H9 (cell line): Measurements from ENCODE around the gene CNTFR. TPM values are rescaled to one million over a fixed set of nuclear protein-coding genes. Genes with fewer than 3 reads are reported as not detected.

Source experiments
- DNase-seq: peaks from one replicate; pipeline ENCODE4 v3.0.0-alpha.2; 2017
- H2AFZ ChIP-seq: one replicate; pipeline ENCODE4 v1.6.1; 2013; ENCODE audit warnings: mild to moderate bottlenecking, low read length, control low read depth, moderate library complexity
- H2AK5ac ChIP-seq: 2 replicates; pipeline ENCODE4 v1.6.1; 2013; ENCODE audit warnings: low read length, control low read depth, mixed read lengths; ENCODE audit not compliant: insufficient read length
- H2BK120ac ChIP-seq: one replicate; pipeline ENCODE4 v1.6.1; 2013; ENCODE audit warnings: low read depth, mild to moderate bottlenecking, low read length, control low read depth, inconsistent platforms; ENCODE audit not compliant: poor library complexity, severe bottlenecking
- H2BK12ac ChIP-seq: 2 replicates; pipeline ENCODE4 v1.6.1; 2013; ENCODE audit warnings: low read length, control low read depth, mixed read lengths, low read depth; ENCODE audit not compliant: insufficient read length
- H2BK15ac ChIP-seq: 2 replicates; pipeline ENCODE4 v1.6.1; 2013; ENCODE audit warnings: low read depth, low read length, control low read depth
- H2BK20ac ChIP-seq: one replicate; pipeline ENCODE4 v1.6.1; 2013; ENCODE audit warnings: low read depth, mild to moderate bottlenecking, low read length, control low read depth, inconsistent platforms; ENCODE audit not compliant: poor library complexity, severe bottlenecking
- H2BK5ac ChIP-seq: 2 replicates; pipeline ENCODE4 v1.6.1; 2013; ENCODE audit warnings: low read length, control low read depth, mixed read lengths; ENCODE audit not compliant: insufficient read length
- H3K14ac ChIP-seq: 2 replicates; pipeline ENCODE4 v1.6.1; 2013; ENCODE audit warnings: low read length, control low read depth; ENCODE audit not compliant: insufficient read depth
- H3K18ac ChIP-seq: 2 replicates; pipeline ENCODE4 v1.6.1; 2013; ENCODE audit warnings: low read depth, mild to moderate bottlenecking, mixed read lengths, low read length, control low read depth; ENCODE audit not compliant: insufficient read length
- H3K23ac ChIP-seq: 2 replicates; pipeline ENCODE4 v1.6.1; 2013; ENCODE audit warnings: low read length, control low read depth, mixed read lengths, low read depth; ENCODE audit not compliant: insufficient read length
- H3K23me2 ChIP-seq: 2 replicates; pipeline ENCODE4 v1.6.1; 2013; ENCODE audit warnings: low read depth, mild to moderate bottlenecking, mixed read lengths, low read length, control low read depth; ENCODE audit not compliant: insufficient read length, poor library complexity, severe bottlenecking
- H3K27ac ChIP-seq: 2 replicates; pipeline ENCODE4 v1.5.1; 2013; ENCODE audit warnings: low read length, control low read depth, mixed read lengths, low read depth; ENCODE audit not compliant: insufficient read length
- H3K27me3 ChIP-seq: 2 replicates; pipeline ENCODE4 v1.6.1; 2013; ENCODE audit warnings: low read length, control low read depth, inconsistent platforms; ENCODE audit not compliant: insufficient read depth
- H3K4ac ChIP-seq: 2 replicates; pipeline ENCODE4 v1.6.1; 2013; ENCODE audit warnings: low read depth, mild to moderate bottlenecking, control low read depth, inconsistent platforms, low read length, moderate library complexity
- H3K4me1 ChIP-seq: 2 replicates; pipeline ENCODE4 v1.6.1; 2013; ENCODE audit warnings: low read length, control low read depth, inconsistent platforms; ENCODE audit not compliant: insufficient read depth
- H3K4me2 ChIP-seq: 2 replicates; pipeline ENCODE4 v1.6.1; 2013; ENCODE audit warnings: low read length, control low read depth, mixed read lengths; ENCODE audit not compliant: insufficient read length, insufficient read depth
- H3K56ac ChIP-seq: 2 replicates; pipeline ENCODE4 v1.6.1; 2013; ENCODE audit warnings: low read depth, mild to moderate bottlenecking, mixed read lengths, low read length, control low read depth; ENCODE audit not compliant: insufficient read length
- H3K79me1 ChIP-seq: 2 replicates; pipeline ENCODE4 v1.6.1; 2013; ENCODE audit warnings: low read depth, mild to moderate bottlenecking, moderate library complexity, low read length, control low read depth, inconsistent platforms; ENCODE audit not compliant: insufficient read depth, poor library complexity, severe bottlenecking
- H3K79me2 ChIP-seq: 2 replicates; pipeline ENCODE4 v1.6.1; 2013; ENCODE audit warnings: low read length, control low read depth, inconsistent platforms; ENCODE audit not compliant: insufficient read depth
- H3K9ac ChIP-seq: 2 replicates; pipeline ENCODE4 v1.6.1; 2013; ENCODE audit warnings: low read length, control low read depth, mixed read lengths; ENCODE audit not compliant: insufficient read length; ENCODE audit errors: extremely low read depth
- H3K9me3 ChIP-seq: one replicate; pipeline ENCODE4 v1.6.1; 2013; ENCODE audit warnings: low read depth, low read length, inconsistent platforms; ENCODE audit not compliant: control insufficient read depth
- H3T11ph ChIP-seq: one replicate; pipeline ENCODE4 v1.6.1; 2013; ENCODE audit warnings: mild to moderate bottlenecking, low read length, control low read depth, inconsistent platforms
- H4K20me1 ChIP-seq: one replicate; pipeline ENCODE4 v1.6.1; 2013; ENCODE audit not compliant: control insufficient read depth, insufficient read length, insufficient read depth
- H4K5ac ChIP-seq: 2 replicates; pipeline ENCODE4 v1.6.1; 2013; ENCODE audit warnings: low read depth, mild to moderate bottlenecking, mixed read lengths, low read length, control low read depth; ENCODE audit not compliant: insufficient read length
- H4K8ac ChIP-seq: replicated peaks from 2 replicates; pipeline ENCODE4 v1.6.1; 2013; ENCODE audit warnings: low read length, control low read depth, mixed read lengths, low read depth; ENCODE audit not compliant: insufficient read length
- H4K91ac ChIP-seq: 2 replicates; pipeline ENCODE4 v1.6.1; 2013; ENCODE audit warnings: low read depth, mild to moderate bottlenecking, moderate library complexity, mixed read lengths, low read length, control low read depth; ENCODE audit not compliant: insufficient read length
- H3K27ac Mint-ChIP-seq, 3 experiments: 2 replicates in 2 of 3; 3 replicates in 1 of 3; pipeline ENCODE4 v1.8.0; 2020 to 2021; ENCODE audit warnings: mixed read lengths in 3 of 3, mild to moderate bottlenecking in 1 of 3, moderate library complexity in 1 of 3
- H3K27me3 Mint-ChIP-seq: 2 replicates; pipeline ENCODE4 v1.8.0; 2021; ENCODE audit warnings: low read depth, mild to moderate bottlenecking, moderate library complexity, mixed read lengths
- H3K36me3 Mint-ChIP-seq, 3 experiments: 2 replicates in 2 of 3; 3 replicates in 1 of 3; pipeline ENCODE4 v1.8.0; 2020 to 2021; ENCODE audit warnings: low read depth in 3 of 3, mixed read lengths in 3 of 3; ENCODE audit not compliant: insufficient read depth in 1 of 3
- H3K4me1 Mint-ChIP-seq, 2 experiments: 2 replicates each; pipeline ENCODE4 v1.8.0; 2020; ENCODE audit warnings: mixed read lengths in 2 of 2
- H3K4me3 Mint-ChIP-seq, 2 experiments: 2 replicates in 1 of 2; 3 replicates in 1 of 2; pipeline ENCODE4 v1.8.0; 2020 to 2021; ENCODE audit warnings: mild to moderate bottlenecking in 2 of 2, mixed read lengths in 2 of 2, moderate library complexity in 1 of 2
- H3K9me3 Mint-ChIP-seq, 2 experiments: 2 replicates in 1 of 2; 3 replicates in 1 of 2; pipeline ENCODE4 v1.8.0; 2020; ENCODE audit warnings: mild to moderate bottlenecking in 2 of 2, mixed read lengths in 2 of 2, moderate library complexity in 1 of 2
- WGBS: extraction: QIAGEN DNeasy Blood & Tissue Kit; methylation state at CpG from one replicate; pipeline ENCODE4 v1.1.7; 2013; ENCODE audit warnings: missing lambda C conversion rate, low lambda C conversion rate, mixed read lengths; ENCODE audit not compliant: insufficient read length; ENCODE audit errors: extremely low coverage; 5-methylcytosine and 5-hydroxymethylcytosine counted together
- total RNA-seq: library from RNA; stranded (reverse); gene quantifications from 2 replicates; pipeline ENCODE4 v1.2.1, GENCODE V29; 2021
- TF ChIP-seq, protein P1 (sequence below): fragments of 200-600 bp; sonication (generic); conservative IDR thresholded peaks from 3 replicates; pipeline ENCODE4 v1.8.0; 2021; ENCODE audit warnings: antibody characterized with exemption, mild to moderate bottlenecking

CNTFR gene
- total RNA-seq, 1 experiment from 2014 or later = 0.55 TPM

DNA sequence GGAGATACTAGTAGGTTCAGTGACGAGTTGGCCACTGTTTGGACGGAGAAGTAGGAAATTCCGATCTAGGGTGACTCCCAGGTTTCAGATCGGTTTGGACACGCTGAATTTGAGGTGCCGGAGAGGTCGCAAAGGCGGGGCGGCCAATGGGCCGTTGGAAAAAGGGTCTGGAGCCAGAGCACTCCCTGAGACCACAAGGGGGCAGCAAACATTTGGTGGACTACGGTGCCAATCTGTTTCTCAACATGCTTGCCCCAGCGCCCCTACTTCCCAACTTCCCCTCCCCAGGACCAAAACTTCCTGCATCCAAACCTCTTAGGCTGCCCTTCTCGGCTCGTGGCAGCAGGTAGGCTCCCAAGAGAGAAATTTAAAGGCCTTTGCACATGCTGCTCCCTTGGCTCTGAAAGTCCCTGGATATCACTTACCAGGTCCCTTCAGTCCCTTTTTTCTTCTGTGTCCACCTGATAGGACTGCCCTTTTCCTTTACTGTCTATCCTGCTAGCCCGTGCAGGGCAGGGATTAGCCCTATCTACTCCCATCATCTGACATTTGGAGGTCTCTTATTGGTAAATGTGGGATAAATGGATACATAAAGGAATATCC lies 23.4 kb upstream of the CNTFR start:
- H2BK15ac ChIP-seq = no peak overlapping the region

More for the DNA sequence above, 23.4 kb upstream of the CNTFR start:
- Mint-ChIP-seq H3K27me3 (peaks cover 2% of the 10 kb centered on the region), H3K36me3 (0 out of 7 replicates have a peak, but pooled peaks cover 0 to 1% (median 0%) of the 10 kb centered on the region in 3 experiments), H3K4me1 (peaks cover 7 to 20% of the 10 kb centered on the region in 2 experiments), H3K9me3 (no peaks in the 10 kb centered on the region), H3K4me3 (peak overlapping the region; percentile 88 to 95), H3K27ac (peak overlapping the region in 1 of 3 experiments; percentile 61; a peak in 2 of 7 replicates)
- Histone ChIP-seq H2BK5ac (no peak overlapping the region), H3K27ac (no peak overlapping the region), H3K27me3 (no peaks in the 10 kb centered on the region), H3K14ac (no peak overlapping the region), H3K56ac (no peak overlapping the region), H2BK120ac (no peak overlapping the region), H2BK12ac (no peak overlapping the region), H3K9ac (peak overlapping the region; percentile 30), H4K8ac (no peak overlapping the region), H3K4me1 (no peaks in the 10 kb centered on the region; the same call in 1 of the 2 replicates), H4K91ac (no peak overlapping the region), H3K9me3 (no peaks in the 10 kb centered on the region), H4K20me1 (no peaks in the 10 kb centered on the region), H3K23me2 (peaks cover 14% of the 10 kb centered on the region), H3T11ph (no peak overlapping the region), H2AK5ac (no peak overlapping the region), H3K23ac (no peak overlapping the region), H2BK20ac (no peak overlapping the region), H3K79me2 (no peaks in the 10 kb centered on the region), H3K18ac (peak overlapping the region; percentile 48), H2AFZ (no peak overlapping the region), H3K79me1 (no peaks in the 10 kb centered on the region), H3K4me2 (peak overlapping the region; percentile 86), H4K5ac (no peak overlapping the region), H3K4ac (no peak overlapping the region)
- no CpG with 5 or more reads among the region's 15 CpGs for WGBS
- DNase-seq = peak; percentile 86
- TF ChIP-seq, protein P1, sequence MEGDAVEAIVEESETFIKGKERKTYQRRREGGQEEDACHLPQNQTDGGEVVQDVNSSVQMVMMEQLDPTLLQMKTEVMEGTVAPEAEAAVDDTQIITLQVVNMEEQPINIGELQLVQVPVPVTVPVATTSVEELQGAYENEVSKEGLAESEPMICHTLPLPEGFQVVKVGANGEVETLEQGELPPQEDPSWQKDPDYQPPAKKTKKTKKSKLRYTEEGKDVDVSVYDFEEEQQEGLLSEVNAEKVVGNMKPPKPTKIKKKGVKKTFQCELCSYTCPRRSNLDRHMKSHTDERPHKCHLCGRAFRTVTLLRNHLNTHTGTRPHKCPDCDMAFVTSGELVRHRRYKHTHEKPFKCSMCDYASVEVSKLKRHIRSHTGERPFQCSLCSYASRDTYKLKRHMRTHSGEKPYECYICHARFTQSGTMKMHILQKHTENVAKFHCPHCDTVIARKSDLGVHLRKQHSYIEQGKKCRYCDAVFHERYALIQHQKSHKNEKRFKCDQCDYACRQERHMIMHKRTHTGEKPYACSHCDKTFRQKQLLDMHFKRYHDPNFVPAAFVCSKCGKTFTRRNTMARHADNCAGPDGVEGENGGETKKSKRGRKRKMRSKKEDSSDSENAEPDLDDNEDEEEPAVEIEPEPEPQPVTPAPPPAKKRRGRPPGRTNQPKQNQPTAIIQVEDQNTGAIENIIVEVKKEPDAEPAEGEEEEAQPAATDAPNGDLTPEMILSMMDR = peak; percentile 92
